ENCODE measurements around the gene CD82. TPM values are rescaled to one million over a fixed set of nuclear protein-coding genes. Genes with fewer than 3 reads are reported as not detected.

The CD82 gene
- total and polyA plus RNA-seq, 2 of the 8 experiments (the other 6 are each of a cell fraction or from before 2014, with no cell fraction given): 7.9 to 10.3 TPM

DNA sequence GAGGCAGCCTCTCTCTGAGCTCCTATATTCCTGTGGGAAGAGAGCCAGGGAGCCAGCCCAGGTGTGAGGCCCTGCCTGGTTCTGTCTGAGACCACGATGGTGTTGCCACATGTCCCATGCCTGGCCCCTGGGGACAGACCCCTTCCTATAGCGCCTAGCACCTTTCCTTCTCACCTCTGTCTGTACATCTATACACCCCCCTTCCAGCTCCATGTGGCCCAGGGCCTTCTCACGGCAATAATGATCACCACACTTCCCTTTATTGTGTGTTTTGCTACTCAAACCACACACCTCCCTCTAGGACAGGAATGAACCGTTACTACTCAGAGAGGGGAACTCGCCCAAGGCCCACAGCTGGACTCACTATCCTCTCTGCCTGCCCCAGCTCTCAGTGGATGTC lies 12.8 kb downstream of the CD82 start:
- FAIRE-seq (no peak), DNase-seq (ENCODE audit: low read depth in 1 of 2, low spot score in 2 of 2) (no peak)
- no peak overlapping the region for H2BK5ac ChIP-seq (ENCODE audit: low read depth, low read length)
- H4K8ac ChIP-seq (ENCODE audit: extremely low read depth, insufficient read depth, low read length): no peak overlapping the region
- H2BK120ac ChIP-seq (replicated peaks; ENCODE audit: low read depth, low read length): no peak overlapping the region
- no peaks in the 10 kb centered on the region; the same call in 1 of the 2 replicates for H3K79me1 ChIP-seq (ENCODE audit: low read depth, low read length)
- no peak overlapping the region for H3K14ac ChIP-seq (ENCODE audit: insufficient read length)
- CTCF ChIA-PET (ENCODE audit: partially characterized antibody): interaction anchor here (0.6 to 3.1 kb wide), 13 partner anchors 9 to 1036 kb away, joined by 3 to 13 read pairs (median 3); no protein-coding TSS in a partner anchor
- H3K18ac ChIP-seq (ENCODE audit: extremely low read depth, low read length): no peak overlapping the region
- H3K4me2 ChIP-seq (ENCODE audit: insufficient read depth in 1 of 2, low read depth in 2 of 2, low read length in 2 of 2): no peak overlapping the region
- POLR2A ChIA-PET (ENCODE audit: partially characterized antibody): interaction anchor here (1.4 kb wide), 1 partner anchor 15 kb away, joined by 3 read pairs; no protein-coding TSS in a partner anchor
- H3K4me1 ChIP-seq (replicated peaks in 1 of 4; ENCODE audit: control insufficient read depth in 3 of 4, insufficient read depth in 4 of 4, low read length in 3 of 4): peaks cover 0 to 2% (median 0%) of the 10 kb centered on the region in 4 experiments; a peak in 2 of 7 replicates
- TF ChIP-seq GABPA (IDR thresholded peaks at IDR 0.05; ENCODE audit: borderline replicate concordance, insufficient read depth, low read length): no peak
- no peak for TF ChIP-seq E2F6 (IDR thresholded peaks at IDR 0.05)
- no peak for TF ChIP-seq TAF1 (IDR thresholded peaks at IDR 0.05; ENCODE audit: low read depth, low read length)
- TF ChIP-seq SUZ12 (IDR thresholded peaks at IDR 0.05; ENCODE audit: low read length): no peak
- TF ChIP-seq SIX5 (IDR thresholded peaks at IDR 0.05; ENCODE audit: low read depth, low read length): no peak
- no peak for TF ChIP-seq EZH2 (IDR thresholded peaks at IDR 0.05; ENCODE audit: low read depth, low read length, severe bottlenecking)
- no peak for TF ChIP-seq CBX5 (IDR thresholded peaks at IDR 0.05; ENCODE audit: low read depth, low read length)
- H3K9me3 ChIP-seq (ENCODE audit: insufficient read depth in 2 of 2, low read depth in 1 of 2, low read length in 1 of 2): no peaks in the 10 kb centered on the region
- H3K56ac ChIP-seq (replicated peaks; ENCODE audit: insufficient read length, low read depth, low read length): no peak overlapping the region
- H2AFZ ChIP-seq (ENCODE audit: low read length): no peak overlapping the region
- no peak overlapping the region for H3K4me3 ChIP-seq (ENCODE audit: extremely low read depth in 1 of 4, insufficient read depth in 2 of 4, low read depth in 3 of 4, low read length in 4 of 4)
- H4K91ac ChIP-seq (replicated peaks; ENCODE audit: insufficient read length, low read length): no peak overlapping the region
- H3K27ac ChIP-seq (ENCODE audit: low read depth, low read length): no peak overlapping the region
- no peak overlapping the region for H2BK12ac ChIP-seq (ENCODE audit: low read depth, low read length)
- no peak overlapping the region for H3K9ac ChIP-seq (replicated peaks in 1 of 4; ENCODE audit: extremely low read depth in 1 of 4, low read depth in 3 of 4, low read length in 3 of 4)
- no peak overlapping the region for H3K23ac ChIP-seq (ENCODE audit: insufficient read length)
- H3K27me3 ChIP-seq (replicated peaks in 1 of 4; ENCODE audit: control insufficient read depth in 3 of 4, extremely low read depth in 1 of 4, insufficient read depth in 3 of 4, low read length in 3 of 4): no peaks in the 10 kb centered on the region
- H3K36me3 ChIP-seq (ENCODE audit: control insufficient read depth in 2 of 4, insufficient read depth in 4 of 4, low read length in 3 of 4): no peaks in the 10 kb centered on the region; a peak in 1 of 8 replicates
- no peaks in the 10 kb centered on the region for H4K20me1 ChIP-seq (replicated peaks in 1 of 2; ENCODE audit: control insufficient read depth in 1 of 2, insufficient read depth in 2 of 2, low read length in 2 of 2)
- no peak overlapping the region for H4K5ac ChIP-seq (ENCODE audit: insufficient read length, low read depth, low read length)
- no peak overlapping the region for H2AK5ac ChIP-seq (ENCODE audit: low read depth, low read length)
- no peak overlapping the region for H3K4ac ChIP-seq (replicated peaks; ENCODE audit: insufficient read length, low read depth, low read length)
- 82% methylated on average over 5 of the region's 5 CpGs; no CpG with 5 or more reads in 1 of the 2 experiments for WGBS, 2 experiments (ENCODE audit: extremely low coverage in 1 of 2, insufficient coverage in 1 of 2, insufficient read length in 1 of 2, insufficient replicate concordance in 2 of 2, low coverage in 1 of 2, low lambda C conversion rate in 2 of 2, missing lambda C conversion rate in 1 of 2)
- H3K79me2 ChIP-seq (ENCODE audit: control insufficient read depth in 1 of 2, insufficient read depth in 2 of 2, low read length in 2 of 2): no peaks in the 10 kb centered on the region
- no peak overlapping the region for H2BK20ac ChIP-seq (ENCODE audit: low read length)
- H2BK15ac ChIP-seq (ENCODE audit: low read length): no peak overlapping the region
- H3K23me2 ChIP-seq (ENCODE audit: low read depth, low read length): no peaks in the 10 kb centered on the region
